Keratinocyte (primary cell): Measurements from ENCODE around the gene STAC3. TPM values are rescaled to one million over a fixed set of nuclear protein-coding genes. Genes with fewer than 3 reads are reported as not detected.

Experiments
- DNase-seq: peaks from one replicate; pipeline ENCODE4 v3.0.0-alpha.2; 2011; ENCODE audit warnings: low read depth, missing footprints, low spot score
- FAIRE-seq: peaks from 2 replicates; lab custom pipeline; 2011; peaks lifted over from hg19 to GRCh38; lab: Jason Lieb, UNC
- H2AFZ ChIP-seq: 2 replicates; pipeline ENCODE4 v1.6.0; 2012; ENCODE audit warnings: low read length, control low read depth, inconsistent platforms; ENCODE audit not compliant: control insufficient read depth
- H3K27ac ChIP-seq: 2 replicates; pipeline ENCODE4 v1.5.1; 2011; ENCODE audit warnings: low read length; ENCODE audit not compliant: control insufficient read depth, insufficient read depth
- H3K27me3 ChIP-seq: 3 replicates; pipeline ENCODE4 v1.6.0; 2011; ENCODE audit warnings: low read length; ENCODE audit not compliant: control insufficient read depth, insufficient read depth; ENCODE audit errors: extremely low read depth
- H3K36me3 ChIP-seq, 2 experiments: 2 replicates in 1 of 2; 3 replicates in 1 of 2; pipeline ENCODE4 v1.5.1; 2011; ENCODE audit warnings: low read length in 2 of 2, mild to moderate bottlenecking in 1 of 2; ENCODE audit not compliant: control insufficient read depth in 2 of 2, insufficient read depth in 2 of 2; ENCODE audit errors: extremely low read depth in 1 of 2
- H3K4me1 ChIP-seq: 3 replicates; pipeline ENCODE4 v1.5.1; 2011; ENCODE audit warnings: low read length; ENCODE audit not compliant: control insufficient read depth, insufficient read depth; ENCODE audit errors: extremely low read depth
- H3K4me2 ChIP-seq: 3 replicates; pipeline ENCODE4 v1.6.0; 2011; ENCODE audit warnings: low read depth, low read length; ENCODE audit not compliant: control insufficient read depth, insufficient read depth; ENCODE audit errors: extremely low read depth
- H3K4me3 ChIP-seq, 3 experiments: fragments of 200-600 bp in 1 of 3; sonication (generic) in 1 of 3; 2 replicates in 2 of 3; 3 replicates in 1 of 3; pipeline ENCODE4 v1.5.1; 2011 to 2016; ENCODE audit warnings: low read length in 3 of 3, mild to moderate bottlenecking in 3 of 3, control low read depth in 2 of 3, inconsistent platforms in 1 of 3, low read depth in 1 of 3, mixed read lengths in 1 of 3, mixed run types in 1 of 3, moderate library complexity in 1 of 3; ENCODE audit not compliant: control insufficient read depth in 2 of 3, insufficient read depth in 2 of 3; ENCODE audit errors: extremely low read depth in 1 of 3
- H3K79me2 ChIP-seq: 2 replicates; pipeline ENCODE4 v1.6.0; 2012; ENCODE audit warnings: low read length; ENCODE audit not compliant: control insufficient read depth, insufficient read depth
- H3K9ac ChIP-seq: 3 replicates; pipeline ENCODE4 v1.6.0; 2011; ENCODE audit warnings: low read length; ENCODE audit not compliant: control insufficient read depth, insufficient read depth; ENCODE audit errors: extremely low read depth
- H3K9me1 ChIP-seq: 3 replicates; pipeline ENCODE4 v1.6.0; 2011; ENCODE audit warnings: low read length; ENCODE audit not compliant: control insufficient read depth, insufficient read depth; ENCODE audit errors: extremely low read depth
- H3K9me3 ChIP-seq: 2 replicates; pipeline ENCODE4 v1.5.1; 2012; ENCODE audit warnings: low read depth, low read length; ENCODE audit not compliant: control insufficient read depth
- H4K20me1 ChIP-seq: 3 replicates; pipeline ENCODE4 v1.6.0; 2011; ENCODE audit warnings: low read length; ENCODE audit not compliant: control insufficient read depth, insufficient read depth; ENCODE audit errors: extremely low read depth
- EZH2 ChIP-seq: IDR thresholded peaks from one replicate; pipeline ENCODE4 v1.6.1; 2012; ENCODE audit warnings: inconsistent platforms, mild to moderate bottlenecking, low read length, moderate library complexity
- dilution Hi-C: fragments of 300-500 bp; cut with MboI; formaldehyde crosslinking; loops from one replicate; pipeline ENCODE4 v1.7.0; 2020; ENCODE audit warnings: low sequenced_read_pairs; ENCODE audit not compliant: extremely low pct_ligation_motif_present
- polyA plus RNA-seq, 5 experiments: library from polyadenylated mRNA; depleted of rRNA in 3 of 5; stranded (reverse) in 3 of 5; stranded (forward) in 1 of 5; unstranded in 1 of 5; fragments of >200 nt; gene quantifications; 1 replicate in 1 of 5; 2 replicates in 3 of 5; 3 replicates in 1 of 5; pipeline versions ENCODE4 v1.2.1 to v1.2.3, GENCODE V29; 2011 to 2012; ENCODE audit warnings: missing spikeins in 2 of 5, low read depth in 1 of 5, low replicate concordance in 1 of 5
- TF ChIP-seq, protein P1 (sequence below), 3 experiments: IDR thresholded peaks in 1 of 3; conservative IDR thresholded peaks in 1 of 3; optimal IDR thresholded peaks in 1 of 3; 2 replicates in 2 of 3; 3 replicates in 1 of 3; pipeline versions ENCODE3 to v1.5.1; 2011; ENCODE audit warnings: low read length in 3 of 3, mild to moderate bottlenecking in 3 of 3, moderate library complexity in 2 of 3, control low read depth in 1 of 3, inconsistent platforms in 1 of 3; ENCODE audit not compliant: insufficient read depth in 2 of 3; ENCODE audit errors: extremely low read depth in 1 of 3

STAC3 gene
- polyA plus RNA-seq, 1 donor (not counting 4 experiments of a cell fraction or from before 2014, with no cell fraction given) = 0.94 TPM

DNA sequence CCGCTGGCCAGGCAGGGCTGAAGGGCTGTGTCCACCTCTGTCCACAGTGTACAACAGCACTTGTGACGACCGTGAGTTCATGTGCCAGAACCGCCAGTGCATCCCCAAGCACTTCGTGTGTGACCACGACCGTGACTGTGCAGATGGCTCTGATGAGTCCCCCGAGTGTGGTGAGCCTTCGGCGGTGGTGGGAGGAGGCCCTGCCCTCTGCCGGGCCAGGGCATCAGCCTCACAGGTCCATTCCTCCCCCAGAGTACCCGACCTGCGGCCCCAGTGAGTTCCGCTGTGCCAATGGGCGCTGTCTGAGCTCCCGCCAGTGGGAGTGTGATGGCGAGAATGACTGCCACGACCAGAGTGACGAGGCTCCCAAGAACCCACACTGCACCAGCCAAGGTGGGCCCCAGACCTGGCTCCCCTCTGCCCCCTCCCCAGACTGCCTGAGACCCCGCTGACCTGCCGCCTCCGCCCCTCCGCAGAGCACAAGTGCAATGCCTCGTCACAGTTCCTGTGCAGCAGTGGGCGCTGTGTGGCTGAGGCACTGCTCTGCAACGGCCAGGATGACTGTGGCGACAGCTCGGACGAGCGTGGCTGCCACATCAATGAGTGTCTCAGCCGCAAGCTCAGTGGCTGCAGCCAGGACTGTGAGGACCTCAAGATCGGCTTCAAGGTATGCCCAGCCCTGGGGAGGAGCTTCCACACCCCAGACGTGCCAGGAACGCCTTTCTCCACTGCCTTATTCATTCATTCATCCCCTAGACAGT is 55.2 kb downstream of the STAC3 start:
- Histone ChIP-seq H3K9ac (no peak overlapping the region), H3K79me2 (no peaks in the 10 kb centered on the region), H3K27ac (no peak overlapping the region), H3K4me2 (no peak overlapping the region), H4K20me1 (no peaks in the 10 kb centered on the region), H2AFZ (no peak overlapping the region), H3K9me1 (no peaks in the 10 kb centered on the region), H3K4me1 (no peaks in the 10 kb centered on the region), H3K9me3 (no peaks in the 10 kb centered on the region), H3K27me3 (no peaks in the 10 kb centered on the region), H3K36me3 (peaks cover 0 to 52% of the 10 kb centered on the region in 2 experiments), H3K4me3 (no peak overlapping the region)
- dilution Hi-C loops = no loop called here
- TF ChIP-seq EZH2 = no peak
- TF ChIP-seq, protein P1, sequence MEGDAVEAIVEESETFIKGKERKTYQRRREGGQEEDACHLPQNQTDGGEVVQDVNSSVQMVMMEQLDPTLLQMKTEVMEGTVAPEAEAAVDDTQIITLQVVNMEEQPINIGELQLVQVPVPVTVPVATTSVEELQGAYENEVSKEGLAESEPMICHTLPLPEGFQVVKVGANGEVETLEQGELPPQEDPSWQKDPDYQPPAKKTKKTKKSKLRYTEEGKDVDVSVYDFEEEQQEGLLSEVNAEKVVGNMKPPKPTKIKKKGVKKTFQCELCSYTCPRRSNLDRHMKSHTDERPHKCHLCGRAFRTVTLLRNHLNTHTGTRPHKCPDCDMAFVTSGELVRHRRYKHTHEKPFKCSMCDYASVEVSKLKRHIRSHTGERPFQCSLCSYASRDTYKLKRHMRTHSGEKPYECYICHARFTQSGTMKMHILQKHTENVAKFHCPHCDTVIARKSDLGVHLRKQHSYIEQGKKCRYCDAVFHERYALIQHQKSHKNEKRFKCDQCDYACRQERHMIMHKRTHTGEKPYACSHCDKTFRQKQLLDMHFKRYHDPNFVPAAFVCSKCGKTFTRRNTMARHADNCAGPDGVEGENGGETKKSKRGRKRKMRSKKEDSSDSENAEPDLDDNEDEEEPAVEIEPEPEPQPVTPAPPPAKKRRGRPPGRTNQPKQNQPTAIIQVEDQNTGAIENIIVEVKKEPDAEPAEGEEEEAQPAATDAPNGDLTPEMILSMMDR (optimal IDR thresholded peaks at IDR 0.05 in 1 of 3, IDR thresholded peaks at IDR 0.05 in 1 of 3, conservative IDR thresholded peaks at IDR 0.05 in 1 of 3; ENCODE audit: extremely low read depth in 1 of 3, insufficient read depth in 2 of 3, low read length in 3 of 3) = no peak
- DNase-seq (no peak), FAIRE-seq (no peak)

DNA sequence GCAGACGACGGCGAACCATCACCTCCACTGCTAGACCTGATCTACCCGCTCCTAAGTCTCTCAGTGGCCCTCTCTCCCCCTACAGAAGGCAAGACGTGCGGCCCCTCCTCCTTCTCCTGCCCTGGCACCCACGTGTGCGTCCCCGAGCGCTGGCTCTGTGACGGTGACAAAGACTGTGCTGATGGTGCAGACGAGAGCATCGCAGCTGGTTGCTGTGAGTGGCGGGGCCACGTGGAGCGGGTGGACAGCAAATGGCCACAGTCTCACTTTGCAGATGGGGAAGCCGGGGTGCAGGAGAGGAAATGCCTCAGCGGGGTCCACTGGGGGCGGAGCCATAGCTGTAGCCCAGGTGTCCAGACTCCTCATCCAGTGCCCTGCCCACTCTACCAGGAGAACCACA is 55.8 kb downstream of the STAC3 start:
- no peaks in the 10 kb centered on the region for H3K9me3 ChIP-seq
- TF ChIP-seq, protein P1 (optimal IDR thresholded peaks at IDR 0.05 in 1 of 3, IDR thresholded peaks at IDR 0.05 in 1 of 3, conservative IDR thresholded peaks at IDR 0.05 in 1 of 3; ENCODE audit: extremely low read depth in 1 of 3, insufficient read depth in 2 of 3, low read length in 3 of 3) = no peak
- no peak for TF ChIP-seq EZH2
- no peaks in the 10 kb centered on the region for H3K4me1 ChIP-seq
- H3K4me2 ChIP-seq = no peak overlapping the region
- no peaks in the 10 kb centered on the region for H3K79me2 ChIP-seq
- DNase-seq (no peak), FAIRE-seq (no peak)
- H3K27ac ChIP-seq = no peak overlapping the region
- H2AFZ ChIP-seq = no peak overlapping the region
- no peaks in the 10 kb centered on the region for H3K27me3 ChIP-seq
- peaks cover 0 to 53% of the 10 kb centered on the region in 2 experiments for H3K36me3 ChIP-seq
- H3K9me1 ChIP-seq = no peaks in the 10 kb centered on the region
- no peak overlapping the region for H3K4me3 ChIP-seq
- H4K20me1 ChIP-seq = no peaks in the 10 kb centered on the region
- dilution Hi-C loops = no loop called here
- H3K9ac ChIP-seq = no peak overlapping the region
